SU-DHL-6 (cell line): Measurements from ENCODE around the gene RIC1.
"Not testable (repeated sequence)": the region's sequence is repeated elsewhere in the genome, so short reads cannot be mapped to it uniquely, and the experiment has no call there.

Experiments used
- CTCF ChIP-seq: fragments of 200-600 bp; sonication (generic); IDR thresholded peaks from one replicate; pipeline ENCODE4 v1.5.1; 2017; ENCODE audit warnings: antibody characterized with exemption, mild to moderate bottlenecking, low read length, moderate library complexity; ENCODE audit not compliant: insufficient read depth, poor library complexity, severe bottlenecking
- EZH2phosphoT487 ChIP-seq: fragments of 200-600 bp; sonication (generic), shearing (Covaris generic); conservative IDR thresholded peaks from 2 replicates; pipeline ENCODE4 v1.6.1; 2018; ENCODE audit warnings: mild to moderate bottlenecking, antibody characterized with exemption, low read length, moderate library complexity, mixed read lengths

DNA sequence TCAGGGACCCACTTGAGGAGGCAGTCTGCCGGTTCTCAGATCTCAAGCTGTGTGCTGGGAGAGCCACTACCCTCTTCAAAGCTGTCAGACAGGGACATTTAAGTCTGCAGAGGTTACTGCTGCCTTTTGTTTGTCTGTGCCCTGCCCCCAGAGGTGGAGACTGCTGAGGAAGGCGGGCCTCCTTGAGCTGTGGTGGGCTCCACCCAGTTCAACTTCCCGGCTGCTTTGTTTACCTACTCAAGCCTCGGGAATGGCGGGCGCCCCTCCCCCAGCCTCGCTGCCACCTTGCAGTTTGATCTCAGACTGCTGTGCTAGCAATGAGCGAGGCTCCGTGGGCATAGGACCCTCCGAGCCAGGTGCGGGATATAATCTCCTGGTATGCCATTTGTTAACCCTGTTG is 54.7 kb downstream of the RIC1 start:
- not testable (repeated sequence) for TF ChIP-seq CTCF, EZH2phosphoT487
